ENCODE results near the gene PAPOLA.

Gene PAPOLA

GRCh38 chr14:96568621-96569020 lies 66.4 kb downstream of the PAPOLA start:
- DNase-seq = peak; percentile 41

- no peak for DNase-seq
Observed at GRCh38 chr14:96571311-96571710, 69.1 kb downstream of the PAPOLA start.

GRCh38 chr14:96573473-96574100 lies 71.4 kb downstream of the PAPOLA start:
- DNase-seq = no peak

GRCh38 chr14:96574171-96574632 lies 72.0 kb downstream of the PAPOLA start:
- DNase-seq = no peak

GRCh38 chr14:96574633-96575632 lies 72.8 kb downstream of the PAPOLA start:
- peak; percentile 68 for DNase-seq

- no peak for DNase-seq
Observed at GRCh38 chr14:96576359-96576758, 74.2 kb downstream of the PAPOLA start.

GRCh38 chr14:96576937-96577336 lies 74.8 kb downstream of the PAPOLA start:
- DNase-seq = no peak

GRCh38 chr14:96578619-96579018 lies 76.4 kb downstream of the PAPOLA start:
- DNase-seq = no peak

- no peak for DNase-seq
Observed at GRCh38 chr14:96579358-96579757, 77.2 kb downstream of the PAPOLA start.

GRCh38 chr14:96579855-96580254 lies 77.7 kb downstream of the PAPOLA start:
- DNase-seq = no peak

- DNase-seq = no peak
Observed at GRCh38 chr14:96580566-96580965, 78.4 kb downstream of the PAPOLA start.

- no peak for DNase-seq
Observed at GRCh38 chr14:96581026-96581425, 78.8 kb downstream of the PAPOLA start.

- no peak for DNase-seq
Observed at GRCh38 chr14:96581902-96582301, 79.7 kb downstream of the PAPOLA start.

- no peak for DNase-seq
Observed at GRCh38 chr14:96582411-96582961, 80.3 kb downstream of the PAPOLA start.

GRCh38 chr14:96582995-96583394 lies 80.8 kb downstream of the PAPOLA start:
- no peak for DNase-seq

- no peak for DNase-seq
Observed at GRCh38 chr14:96583569-96584041, 81.4 kb downstream of the PAPOLA start.

GRCh38 chr14:96584199-96584906 lies 82.2 kb downstream of the PAPOLA start:
- DNase-seq = peak; percentile 7

GRCh38 chr14:96584907-96585671 lies 82.9 kb downstream of the PAPOLA start:
- no peak for DNase-seq

GRCh38 chr14:96585672-96586013 lies 83.5 kb downstream of the PAPOLA start:
- no peak for DNase-seq

GRCh38 chr14:96586056-96586455 lies 83.9 kb downstream of the PAPOLA start:
- DNase-seq = no peak

GRCh38 chr14:96586921-96587822 lies 85.0 kb downstream of the PAPOLA start:
- no peak for DNase-seq
